ENCODE data around the gene C4orf50. TPM values are rescaled to one million over a fixed set of nuclear protein-coding genes. Genes with fewer than 3 reads are reported as not detected.

Gene C4orf50
- total and polyA plus RNA-seq, 2 of the 13 experiments (the other 11 are each of a cell fraction or from before 2014, with no cell fraction given): not detected

GRCh38 chr4:6002926-6003325 is 15.3 kb downstream of the C4orf50 start (continued):
- TF ChIP-seq MAFK (conservative IDR thresholded peaks at IDR 0.05 in 1 of 2, IDR thresholded peaks at IDR 0.05 in 1 of 2; ENCODE audit: low read length in 2 of 2) (no peak), TRAFD1 (CRISPR knock-in tag; IDR thresholded peaks at IDR 0.05; ENCODE audit: borderline replicate concordance) (no peak), ZNF652 (CRISPR knock-in tag; IDR thresholded peaks at IDR 0.05; ENCODE audit: borderline replicate concordance, low read depth) (no peak), ZNF256 (CRISPR knock-in tag; conservative IDR thresholded peaks at IDR 0.05) (no peak), ZFY (CRISPR knock-in tag; IDR thresholded peaks at IDR 0.05) (no peak)

- Histone ChIP-seq H3K36me3 (replicated peaks in 1 of 2; ENCODE audit: control insufficient read depth in 1 of 2, insufficient read depth in 2 of 2, low read length in 2 of 2) (no peaks in the 10 kb centered on the region), H3K79me2 (ENCODE audit: insufficient read depth, low read length) (no peaks in the 10 kb centered on the region), H3K9me3 (ENCODE audit: low read length) (peaks cover 14% of the 10 kb centered on the region), H3K4me2 (ENCODE audit: low read depth, low read length) (no peak overlapping the region), H4K20me1 (ENCODE audit: insufficient read depth, low read length) (no peaks in the 10 kb centered on the region), H2AFZ (ENCODE audit: low read length) (no peak overlapping the region), H3K27ac (ENCODE audit: extremely low read length, insufficient read depth, low read length) (no peak overlapping the region), H3K4me3 (replicated peaks in 1 of 3; ENCODE audit: insufficient read depth in 1 of 3, low read depth in 2 of 3, low read length in 3 of 3) (no peak overlapping the region), H3K27me3 (ENCODE audit: control insufficient read depth in 1 of 2, insufficient read depth in 2 of 2, low read length in 2 of 2) (peaks cover 4 to 19% of the 10 kb centered on the region in 2 experiments; a peak in 3 of 5 replicates), H3K4me1 (ENCODE audit: insufficient read depth, low read length) (no peaks in the 10 kb centered on the region), H3K9ac (ENCODE audit: insufficient read depth, low read depth, low read length) (no peak overlapping the region)
- ATAC-seq: no peak
- ChIA-PET POLR2A (no interaction called here), CTCF (ENCODE audit: low intra/inter-chr PET ratio, low total read pairs) (no interaction called here)
- intact Hi-C loops (cut with micrococcal nuclease; ENCODE audit: unreplicated experiment) (no loop called here), in situ Hi-C loops (cut with HindIII; ENCODE audit: extremely low pct_ligation_motif_present, low pct_unique_long_range_greater_than_20kb) (no loop called here)
- WGBS (ENCODE audit: low lambda C conversion rate): no CpG with 5 or more reads among the region's 5 CpGs
- FAIRE-seq: no peak
- DNase-seq (ENCODE audit: low spot score): no peak
- BruUV-seq (replicated peaks): no TSS peak
- TF ChIP-seq DNMT3B (CRISPR knock-in tag; conservative IDR thresholded peaks at IDR 0.05) (no peak), SNAI1 (CRISPR knock-in tag; IDR thresholded peaks at IDR 0.05; ENCODE audit: borderline replicate concordance) (no peak), AKNA (CRISPR knock-in tag; IDR thresholded peaks at IDR 0.05; ENCODE audit: borderline replicate concordance) (no peak), RFXANK (CRISPR knock-in tag; IDR thresholded peaks at IDR 0.05) (no peak), RNF2 (conservative IDR thresholded peaks at IDR 0.05; ENCODE audit: low read depth) (no peak), TOPORS (CRISPR knock-in tag; IDR thresholded peaks at IDR 0.05) (no peak), STAG1 (CRISPR knock-in tag; IDR thresholded peaks at IDR 0.05) (no peak), SKI (IDR thresholded peaks at IDR 0.05; ENCODE audit: partially characterized antibody) (no peak), CBX2 (IDR thresholded peaks at IDR 0.05; ENCODE audit: low read depth, low read length) (no peak), CBX2 (CRISPR knock-in tag; IDR thresholded peaks at IDR 0.05; ENCODE audit: low read depth) (no peak), THAP9 (CRISPR knock-in tag; IDR thresholded peaks at IDR 0.05; ENCODE audit: borderline replicate concordance) (no peak), NFKB2 (CRISPR knock-in tag; IDR thresholded peaks at IDR 0.05; ENCODE audit: borderline replicate concordance) (no peak)
Observed at GRCh38 chr4:6002492-6002833, 15.8 kb downstream of the C4orf50 start.

Measured in HepG2 (cell line).